DOHH2 (cell line): ENCODE measurements around the gene CDNF.

ENCODE experiments used
- EZH2phosphoT487 ChIP-seq: fragments of 200-600 bp; sonication (generic); IDR thresholded peaks from 2 replicates; pipeline ENCODE4 v1.6.1; 2017; ENCODE audit warnings: borderline replicate concordance, mild to moderate bottlenecking, antibody characterized with exemption, low read length, moderate library complexity, mixed read lengths
- TF ChIP-seq, protein P1 (sequence below): fragments of 200-600 bp; sonication (generic); IDR thresholded peaks from one replicate; pipeline ENCODE4 v1.5.1; 2014; ENCODE audit warnings: antibody characterized with exemption, mild to moderate bottlenecking, low read depth, low read length; ENCODE audit not compliant: poor library complexity, severe bottlenecking

DNA sequence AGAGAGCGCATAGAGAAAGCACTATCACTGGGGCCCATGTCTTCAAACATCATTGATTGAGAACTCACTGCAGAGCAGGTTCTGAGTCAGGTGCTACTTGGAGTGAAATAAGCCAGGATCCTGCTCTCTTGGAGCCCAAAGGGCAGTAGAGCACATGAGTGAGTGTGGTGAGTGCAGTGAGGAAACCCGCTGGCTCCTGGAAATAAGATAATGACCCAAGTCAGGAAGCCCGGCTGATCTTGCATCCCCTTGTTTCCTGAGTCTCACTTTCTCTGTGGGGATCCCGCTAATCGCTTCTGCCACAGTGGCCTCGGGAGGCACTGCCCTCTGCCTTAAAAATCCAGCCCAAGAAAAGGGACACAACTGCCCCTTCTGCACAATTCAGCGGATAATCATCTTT, 56.1 kb downstream of the CDNF start:
- TF ChIP-seq, protein P1, sequence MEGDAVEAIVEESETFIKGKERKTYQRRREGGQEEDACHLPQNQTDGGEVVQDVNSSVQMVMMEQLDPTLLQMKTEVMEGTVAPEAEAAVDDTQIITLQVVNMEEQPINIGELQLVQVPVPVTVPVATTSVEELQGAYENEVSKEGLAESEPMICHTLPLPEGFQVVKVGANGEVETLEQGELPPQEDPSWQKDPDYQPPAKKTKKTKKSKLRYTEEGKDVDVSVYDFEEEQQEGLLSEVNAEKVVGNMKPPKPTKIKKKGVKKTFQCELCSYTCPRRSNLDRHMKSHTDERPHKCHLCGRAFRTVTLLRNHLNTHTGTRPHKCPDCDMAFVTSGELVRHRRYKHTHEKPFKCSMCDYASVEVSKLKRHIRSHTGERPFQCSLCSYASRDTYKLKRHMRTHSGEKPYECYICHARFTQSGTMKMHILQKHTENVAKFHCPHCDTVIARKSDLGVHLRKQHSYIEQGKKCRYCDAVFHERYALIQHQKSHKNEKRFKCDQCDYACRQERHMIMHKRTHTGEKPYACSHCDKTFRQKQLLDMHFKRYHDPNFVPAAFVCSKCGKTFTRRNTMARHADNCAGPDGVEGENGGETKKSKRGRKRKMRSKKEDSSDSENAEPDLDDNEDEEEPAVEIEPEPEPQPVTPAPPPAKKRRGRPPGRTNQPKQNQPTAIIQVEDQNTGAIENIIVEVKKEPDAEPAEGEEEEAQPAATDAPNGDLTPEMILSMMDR: no peak
- no peak for TF ChIP-seq EZH2phosphoT487
